Panc1 (cell line): ENCODE data around the gene RBKS. TPM values are rescaled to one million over a fixed set of nuclear protein-coding genes. Genes with fewer than 3 reads are reported as not detected.

Experiments used
- ATAC-seq: fragments of 200-7000 bp; cut with Tn5 transposase; 2 replicates; pipeline ENCODE4 v1.9.1; 2020; ENCODE audit warnings: mild to moderate bottlenecking, moderate library complexity
- BruUV-seq: library from RNA; stranded (reverse); fragments of 400-500 nt; replicated peaks from 2 replicates; lab custom pipeline; 2021; lab: Mats Ljungman, UMichigan
- CTCF ChIA-PET: fragments of 300-600 bp; sonication (Branson Sonifier 250); formaldehyde crosslinking; loops from one replicate; lab custom pipeline; 2022; ENCODE audit warnings: antibody characterized with exemption; lab: Charles Lee
- POLR2A ChIA-PET: fragments of 300-600 bp; sonication (Branson Sonifier 250); formaldehyde crosslinking; loops from one replicate; lab custom pipeline; 2022; ENCODE audit warnings: antibody characterized with exemption; lab: Charles Lee
- DNase-seq: peaks from one replicate; pipeline ENCODE4 v3.0.0-alpha.2; 2010; ENCODE audit warnings: low read depth, low spot score
- H3K27ac ChIP-seq: 2 replicates; pipeline ENCODE4 v1.5.1; 2011; ENCODE audit warnings: mild to moderate bottlenecking, low read length, inconsistent platforms
- H3K27me3 ChIP-seq: fragments of 200-500 bp; sonication (Bioruptor generic); 2 replicates; pipeline ENCODE4 v1.6.0; 2014; ENCODE audit warnings: low read length, inconsistent platforms; ENCODE audit not compliant: control insufficient read depth, insufficient read depth
- H3K36me3 ChIP-seq: fragments of 200-500 bp; sonication (Bioruptor generic); 2 replicates; pipeline ENCODE4 v1.5.1; 2014; ENCODE audit warnings: inconsistent platforms, mild to moderate bottlenecking, low read length, moderate library complexity; ENCODE audit not compliant: control insufficient read depth, insufficient read depth
- H3K4me1 ChIP-seq: 2 replicates; pipeline ENCODE4 v1.5.1; 2011; ENCODE audit warnings: inconsistent platforms, mild to moderate bottlenecking, low read length, moderate library complexity; ENCODE audit not compliant: control insufficient read depth, insufficient read depth
- H3K4me3 ChIP-seq, 2 experiments: 2 replicates each; pipeline ENCODE4 v1.5.1; 2011 to 2012; ENCODE audit warnings: low read depth in 2 of 2, low read length in 2 of 2, mild to moderate bottlenecking in 2 of 2, inconsistent platforms in 1 of 2, moderate library complexity in 1 of 2
- H3K9me3 ChIP-seq: fragments of 200-500 bp; sonication (Bioruptor generic); 2 replicates; pipeline ENCODE4 v1.5.1; 2014; ENCODE audit warnings: low read depth, mild to moderate bottlenecking, inconsistent platforms, low read length, moderate library complexity; ENCODE audit not compliant: control insufficient read depth, insufficient read depth
- CTCF ChIP-seq: fragments of 450-650 bp; IDR thresholded peaks from 2 replicates; pipeline ENCODE4 v1.5.1; 2017; ENCODE audit warnings: mild to moderate bottlenecking
- POLR2AphosphoS5 ChIP-seq: IDR thresholded peaks from 2 replicates; pipeline ENCODE4 v1.6.1; 2012; ENCODE audit warnings: mild to moderate bottlenecking, low read depth, low read length, moderate library complexity
- SIN3A ChIP-seq: IDR thresholded peaks from 2 replicates; pipeline ENCODE4 v1.6.1; 2012; ENCODE audit warnings: low read depth, mild to moderate bottlenecking, low read length, moderate library complexity, borderline replicate concordance; ENCODE audit not compliant: insufficient read depth
- TCF7L2 ChIP-seq: IDR thresholded peaks from 2 replicates; pipeline ENCODE4 v1.6.1; 2011; ENCODE audit warnings: mild to moderate bottlenecking, low read depth, low read length, inconsistent platforms
- in situ Hi-C: cut with HindIII; loops from 2 replicates; pipeline ENCODE4 v1.10.0; 2016; ENCODE audit warnings: low sequenced_read_pairs, low pct_unique_long_range_greater_than_20kb
- intact Hi-C: fragments of 100-400 bp; cut with micrococcal nuclease; formaldehyde crosslinking; loops from one replicate; pipeline ENCODE4 v1.10.0; 2022; ENCODE audit not compliant: unreplicated experiment
- total RNA-seq: library from RNA; stranded (reverse); gene quantifications from one replicate; pipeline ENCODE4 v1.2.1, GENCODE V29; 2021; ENCODE audit not compliant: unreplicated experiment
- TF ChIP-seq, protein P1 (sequence below), 2 experiments: IDR thresholded peaks; 2 replicates each; pipeline ENCODE4 v1.6.1; 2011 to 2012; ENCODE audit warnings: low read depth in 2 of 2, control low read depth in 1 of 2, low read length in 1 of 2, mild to moderate bottlenecking in 1 of 2, moderate library complexity in 1 of 2; ENCODE audit not compliant: insufficient read depth in 1 of 2

Gene RBKS
- total RNA-seq, 1 experiment from 2014 or later, result 2.2 TPM

DNA sequence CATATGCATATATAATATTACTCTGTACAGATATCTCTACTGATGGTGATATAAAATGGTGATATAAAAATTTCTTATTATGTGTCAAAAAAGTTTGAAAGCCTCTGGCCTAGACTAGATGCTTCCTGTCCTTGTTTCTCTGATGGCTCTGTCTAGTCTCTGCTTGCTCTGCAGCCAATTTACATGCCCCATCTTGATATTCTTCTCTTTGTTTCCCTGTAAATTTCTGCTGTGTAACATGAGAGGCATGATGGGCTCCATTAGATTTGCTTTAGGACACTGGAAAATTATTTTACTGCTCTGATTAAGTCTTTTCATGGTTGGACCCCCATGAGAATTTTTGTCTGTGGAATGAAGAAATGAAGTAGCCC, 24.6 kb upstream of the RBKS start:
- Histone ChIP-seq H3K9me3 (no peaks in the 10 kb centered on the region), H3K4me3 (no peak overlapping the region), H3K36me3 (no peaks in the 10 kb centered on the region), H3K27ac (no peak overlapping the region), H3K4me1 (no peaks in the 10 kb centered on the region), H3K27me3 (no peaks in the 10 kb centered on the region)
- ChIA-PET POLR2A (no interaction called here), CTCF (no interaction called here)
- intact Hi-C loops, result no loop called here
- no TSS peak for BruUV-seq
- DNase-seq, result no peak
- TF ChIP-seq TCF7L2 (no peak), SIN3A (no peak), POLR2AphosphoS5 (no peak), CTCF (no peak)
- TF ChIP-seq, protein P1, sequence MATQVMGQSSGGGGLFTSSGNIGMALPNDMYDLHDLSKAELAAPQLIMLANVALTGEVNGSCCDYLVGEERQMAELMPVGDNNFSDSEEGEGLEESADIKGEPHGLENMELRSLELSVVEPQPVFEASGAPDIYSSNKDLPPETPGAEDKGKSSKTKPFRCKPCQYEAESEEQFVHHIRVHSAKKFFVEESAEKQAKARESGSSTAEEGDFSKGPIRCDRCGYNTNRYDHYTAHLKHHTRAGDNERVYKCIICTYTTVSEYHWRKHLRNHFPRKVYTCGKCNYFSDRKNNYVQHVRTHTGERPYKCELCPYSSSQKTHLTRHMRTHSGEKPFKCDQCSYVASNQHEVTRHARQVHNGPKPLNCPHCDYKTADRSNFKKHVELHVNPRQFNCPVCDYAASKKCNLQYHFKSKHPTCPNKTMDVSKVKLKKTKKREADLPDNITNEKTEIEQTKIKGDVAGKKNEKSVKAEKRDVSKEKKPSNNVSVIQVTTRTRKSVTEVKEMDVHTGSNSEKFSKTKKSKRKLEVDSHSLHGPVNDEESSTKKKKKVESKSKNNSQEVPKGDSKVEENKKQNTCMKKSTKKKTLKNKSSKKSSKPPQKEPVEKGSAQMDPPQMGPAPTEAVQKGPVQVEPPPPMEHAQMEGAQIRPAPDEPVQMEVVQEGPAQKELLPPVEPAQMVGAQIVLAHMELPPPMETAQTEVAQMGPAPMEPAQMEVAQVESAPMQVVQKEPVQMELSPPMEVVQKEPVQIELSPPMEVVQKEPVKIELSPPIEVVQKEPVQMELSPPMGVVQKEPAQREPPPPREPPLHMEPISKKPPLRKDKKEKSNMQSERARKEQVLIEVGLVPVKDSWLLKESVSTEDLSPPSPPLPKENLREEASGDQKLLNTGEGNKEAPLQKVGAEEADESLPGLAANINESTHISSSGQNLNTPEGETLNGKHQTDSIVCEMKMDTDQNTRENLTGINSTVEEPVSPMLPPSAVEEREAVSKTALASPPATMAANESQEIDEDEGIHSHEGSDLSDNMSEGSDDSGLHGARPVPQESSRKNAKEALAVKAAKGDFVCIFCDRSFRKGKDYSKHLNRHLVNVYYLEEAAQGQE (IDR thresholded peaks at IDR 0.05; ENCODE audit: insufficient read depth in 1 of 2, low read depth in 2 of 2, low read length in 1 of 2), result no peak
- in situ Hi-C loops, result no loop called here
- ATAC-seq, result no peak

DNA sequence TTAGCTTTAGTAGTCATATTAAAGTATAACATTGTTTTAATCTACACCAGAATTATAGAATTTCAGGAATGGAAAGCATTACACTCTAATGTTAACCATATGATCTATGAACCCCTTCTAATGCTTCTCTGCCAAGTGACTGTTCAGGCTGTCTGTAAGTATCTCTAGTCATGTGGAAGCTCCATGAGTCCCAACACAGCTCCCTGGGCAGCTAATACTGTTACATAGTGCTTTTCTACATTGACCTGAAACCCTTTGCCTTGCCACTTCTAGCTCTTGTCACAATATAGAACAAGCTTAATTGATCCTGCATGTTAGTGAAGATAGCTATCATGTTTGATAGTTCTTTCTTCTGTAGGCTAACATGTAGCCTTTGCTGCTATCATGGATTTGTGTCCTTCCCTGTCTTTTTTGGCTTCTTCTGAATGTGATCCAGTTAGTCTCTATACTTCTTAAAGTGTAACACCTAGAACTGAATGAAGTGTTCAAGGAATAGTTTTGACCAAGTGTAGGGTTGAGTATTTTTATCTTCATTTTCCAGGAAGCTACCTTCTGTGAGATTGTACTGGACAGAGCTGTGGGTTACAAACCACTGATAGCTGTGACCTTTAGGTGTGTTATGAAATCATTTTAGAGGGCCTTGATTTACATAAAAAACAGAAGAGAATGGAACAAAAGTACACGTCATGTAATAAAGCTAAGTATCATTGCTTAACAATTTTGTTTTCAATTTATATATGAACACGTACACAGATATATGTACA, 24.0 kb upstream of the RBKS start:
- Histone ChIP-seq H3K4me1 (no peaks in the 10 kb centered on the region), H3K27me3 (no peaks in the 10 kb centered on the region), H3K27ac (no peak overlapping the region), H3K4me3 (no peak overlapping the region), H3K36me3 (no peaks in the 10 kb centered on the region), H3K9me3 (no peaks in the 10 kb centered on the region)
- TF ChIP-seq CTCF, result no peak
- TF ChIP-seq, protein P1 (IDR thresholded peaks at IDR 0.05; ENCODE audit: insufficient read depth in 1 of 2, low read depth in 2 of 2, low read length in 1 of 2), result no peak
- TF ChIP-seq POLR2AphosphoS5, result no peak
- CTCF ChIA-PET, result interaction anchor here (0.7 kb wide), 1 partner anchor 65 kb away, joined by 3 read pairs; no protein-coding TSS in a partner anchor
- in situ Hi-C loops, result no loop called here
- no TSS peak for BruUV-seq
- POLR2A ChIA-PET, result no interaction called here
- ATAC-seq (no peak), DNase-seq (no peak)
- intact Hi-C loops, result no loop called here
